ENCODE results near the gene ESR2. TPM values are rescaled to one million over a fixed set of nuclear protein-coding genes. Genes with fewer than 3 reads are reported as not detected.
"Not testable (repeated sequence)": the region's sequence is repeated elsewhere in the genome, so short reads cannot be mapped to it uniquely, and the experiment has no call there.

Gene ESR2
- polyA plus RNA-seq, 3 donors: 0.04 TPM; not detected in 2

GRCh38 chr14:64318695-64319094 lies 24.5 kb upstream of the ESR2 start:
- Mint-ChIP-seq H3K9me3 (peaks cover 2 to 15% (median 10%) of the 10 kb centered on the region in 7 donors), H3K27me3 (ENCODE audit: low read depth in 3 of 3) (peaks cover 2 to 10% (median 4%) of the 10 kb centered on the region in 3 donors)
- H3K79me2 ChIP-seq (ENCODE audit: insufficient read depth, low read length); H3K4me2 ChIP-seq (replicated peaks; ENCODE audit: extremely low read depth, low read length, poor library complexity, severe bottlenecking); H3K9ac ChIP-seq (ENCODE audit: insufficient read depth, low read length, poor library complexity, severe bottlenecking); H3K4me3 ChIP-seq (replicated peaks in 1 of 3; ENCODE audit: low read depth in 2 of 3, low read length in 3 of 3); H3K4me1 Mint-ChIP-seq; H3K9me3 ChIP-seq (replicated peaks in 1 of 2; ENCODE audit: control insufficient read depth in 1 of 2, insufficient read depth in 1 of 2, low read length in 2 of 2); H3K27ac Mint-ChIP-seq; H3K27ac ChIP-seq (ENCODE audit: low read depth in 1 of 2, low read length in 2 of 2); DNase-seq; H3K36me3 Mint-ChIP-seq; H3K4me3 Mint-ChIP-seq; H3K36me3 ChIP-seq (replicated peaks in 1 of 2; ENCODE audit: control insufficient read depth in 1 of 2, insufficient read depth in 2 of 2, low read length in 2 of 2); H2AFZ ChIP-seq (ENCODE audit: insufficient read depth, low read depth, low read length, poor library complexity, severe bottlenecking); H3K4me1 ChIP-seq (ENCODE audit: control insufficient read depth in 1 of 2, insufficient read depth in 2 of 2, low read length in 2 of 2); H4K20me1 ChIP-seq (ENCODE audit: insufficient read depth, low read length); H3K27me3 ChIP-seq (ENCODE audit: control insufficient read depth in 2 of 2, insufficient read depth in 2 of 2, low read length in 2 of 2); intact Hi-C loops (cut with micrococcal nuclease): not testable (repeated sequence)
- no CpG with 5 or more reads among the region's 1 CpG for WGBS (ENCODE audit: insufficient coverage)

- Mint-ChIP-seq H3K9me3 (no peaks in the 10 kb centered on the region), H3K4me1 (no peaks in the 10 kb centered on the region), H3K27ac (no peak overlapping the region), H3K4me3 (no peak overlapping the region), H3K36me3 (no peaks in the 10 kb centered on the region), H3K27me3 (ENCODE audit: low read depth in 3 of 3) (peaks cover 0 to 7% (median 7%) of the 10 kb centered on the region in 3 donors)
- no peaks in the 10 kb centered on the region for H3K27me3 ChIP-seq (ENCODE audit: control insufficient read depth in 2 of 2, insufficient read depth in 2 of 2, low read length in 2 of 2)
- H3K36me3 ChIP-seq (replicated peaks in 1 of 2; ENCODE audit: control insufficient read depth in 1 of 2, insufficient read depth in 2 of 2, low read length in 2 of 2): no peaks in the 10 kb centered on the region
- no peaks in the 10 kb centered on the region for H4K20me1 ChIP-seq (ENCODE audit: insufficient read depth, low read length)
- no peak overlapping the region for H3K27ac ChIP-seq (ENCODE audit: low read depth in 1 of 2, low read length in 2 of 2)
- TF ChIP-seq CTCF (IDR thresholded peaks at IDR 0.05): peak; percentile 81
- WGBS (ENCODE audit: insufficient coverage): 17% methylated on average over 1 of the region's 4 CpGs
- no peaks in the 10 kb centered on the region for H3K4me1 ChIP-seq (ENCODE audit: control insufficient read depth in 1 of 2, insufficient read depth in 2 of 2, low read length in 2 of 2)
- H3K4me3 ChIP-seq (replicated peaks in 1 of 3; ENCODE audit: low read depth in 2 of 3, low read length in 3 of 3): no peak overlapping the region
- H3K79me2 ChIP-seq (ENCODE audit: insufficient read depth, low read length): no peaks in the 10 kb centered on the region
- H3K9me3 ChIP-seq (replicated peaks in 1 of 2; ENCODE audit: control insufficient read depth in 1 of 2, insufficient read depth in 1 of 2, low read length in 2 of 2): no peaks in the 10 kb centered on the region
- H3K4me2 ChIP-seq (replicated peaks; ENCODE audit: extremely low read depth, low read length, poor library complexity, severe bottlenecking): no peak overlapping the region
- H2AFZ ChIP-seq (ENCODE audit: insufficient read depth, low read depth, low read length, poor library complexity, severe bottlenecking): no peak overlapping the region
- no peak overlapping the region for H3K9ac ChIP-seq (ENCODE audit: insufficient read depth, low read length, poor library complexity, severe bottlenecking)
- intact Hi-C loops (cut with micrococcal nuclease): loop anchor here in 1 of 2 donors (5.0 kb wide), 1 partner anchor 506 kb away; no protein-coding TSS in a partner anchor
- peak; percentile 9 to 25 (median 21) for DNase-seq
Measured at GRCh38 chr14:64303471-64303917, 9.3 kb upstream of the ESR2 start.

Measured in CD14-positive monocyte (primary cell).